Measurements from ENCODE around the gene KNDC1. TPM values are rescaled to one million over a fixed set of nuclear protein-coding genes. Genes with fewer than 3 reads are reported as not detected.

Gene KNDC1
- total RNA-seq, 6 experiments from 2014 or later = 0.54 to 11.6 (median 8.2) TPM

DNA sequence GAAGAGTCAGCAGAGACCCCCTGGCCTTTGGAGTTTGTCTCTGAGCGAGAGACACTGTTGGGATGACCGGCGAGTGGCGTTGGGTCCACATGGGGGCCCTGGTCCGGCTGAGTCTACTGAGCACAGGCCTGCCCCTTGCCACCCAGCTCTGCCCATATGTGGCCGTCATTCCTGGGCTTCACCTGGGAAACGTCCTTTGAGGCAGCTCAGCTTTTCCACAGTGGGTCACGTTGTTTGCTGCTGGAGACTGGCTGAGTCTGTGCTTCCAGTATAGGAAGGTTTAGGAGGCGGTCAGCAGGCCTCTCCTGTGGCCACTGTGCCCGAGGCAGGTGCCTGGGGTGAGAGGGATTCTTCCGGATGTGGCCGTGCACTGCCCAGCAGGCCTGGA lies 99.6 kb downstream of the KNDC1 start:
- no peaks in the 10 kb centered on the region for H3K9me3 ChIP-seq
- WGBS (ENCODE audit: insufficient coverage, low coverage, low lambda C conversion rate, missing lambda C conversion rate) = 47% methylated on average over 3 of the region's 12 CpGs
- DNase-seq = no peak

DNA sequence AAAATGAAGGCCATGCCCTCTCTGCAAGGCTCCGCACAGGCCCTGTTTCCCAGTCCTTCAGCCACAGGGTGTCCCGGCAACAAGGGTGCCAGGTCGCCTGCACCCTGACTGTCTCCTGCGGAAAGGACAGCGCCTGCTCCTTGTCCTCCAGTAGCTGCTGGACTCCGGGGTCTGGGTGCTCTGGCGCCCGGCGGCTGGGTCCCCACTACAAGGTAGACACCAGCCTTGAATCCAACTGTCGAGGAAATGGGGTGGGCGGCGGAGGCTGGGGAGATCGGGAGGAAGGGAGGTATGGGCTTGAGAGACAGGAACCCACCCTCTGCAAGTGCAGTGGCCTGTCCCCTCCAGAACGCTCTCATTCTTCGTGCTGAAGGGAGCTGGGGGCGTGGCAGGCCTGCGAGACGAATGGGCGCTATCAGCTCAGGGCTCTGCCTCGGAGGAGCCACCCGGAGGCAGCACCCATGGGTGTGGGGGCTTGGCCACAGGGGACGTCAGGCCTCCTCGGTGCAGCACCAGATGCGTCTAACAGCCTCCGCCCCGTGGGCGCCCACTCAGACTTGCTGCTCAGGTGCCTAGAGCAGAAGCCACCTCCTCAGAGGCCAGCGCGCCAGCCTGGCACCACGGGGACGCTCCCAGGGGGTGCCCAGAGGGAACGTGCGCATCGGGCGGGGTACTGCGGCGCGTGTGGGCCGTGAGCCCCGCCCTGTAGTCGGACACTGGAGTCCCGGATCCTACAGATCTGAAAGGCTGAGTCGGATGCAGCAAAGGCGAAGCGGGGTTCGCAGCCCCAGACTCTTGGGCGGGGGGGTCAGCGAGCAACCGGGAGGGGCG lies 101.1 kb downstream of the KNDC1 start:
- ATAC-seq (peak; percentile 26 to 48 (median 36)), DNase-seq (peak in 1 of 3 donors; percentile 61)
- Histone ChIP-seq H3K4me3 (peak overlapping the region; percentile 61 to 76 (median 70)), H3K36me3 (no peaks in the 10 kb centered on the region), H3K27me3 (no peaks in the 10 kb centered on the region), H3K27ac (peak overlapping the region; percentile 55 to 87 (median 60)), H3K4me1 (peaks cover 0 to 12% (median 0%) of the 10 kb centered on the region in 4 donors), H3K9me3 (no peaks in the 10 kb centered on the region)
- WGBS (ENCODE audit: insufficient coverage, low coverage, low lambda C conversion rate, missing lambda C conversion rate) = 0% methylated on average over 8 of the region's 50 CpGs
- intact Hi-C loops (cut with DNase I) = no loop called here
- no peak for TF ChIP-seq POLR2A (IDR thresholded peaks at IDR 0.05)
- TF ChIP-seq, protein P1, sequence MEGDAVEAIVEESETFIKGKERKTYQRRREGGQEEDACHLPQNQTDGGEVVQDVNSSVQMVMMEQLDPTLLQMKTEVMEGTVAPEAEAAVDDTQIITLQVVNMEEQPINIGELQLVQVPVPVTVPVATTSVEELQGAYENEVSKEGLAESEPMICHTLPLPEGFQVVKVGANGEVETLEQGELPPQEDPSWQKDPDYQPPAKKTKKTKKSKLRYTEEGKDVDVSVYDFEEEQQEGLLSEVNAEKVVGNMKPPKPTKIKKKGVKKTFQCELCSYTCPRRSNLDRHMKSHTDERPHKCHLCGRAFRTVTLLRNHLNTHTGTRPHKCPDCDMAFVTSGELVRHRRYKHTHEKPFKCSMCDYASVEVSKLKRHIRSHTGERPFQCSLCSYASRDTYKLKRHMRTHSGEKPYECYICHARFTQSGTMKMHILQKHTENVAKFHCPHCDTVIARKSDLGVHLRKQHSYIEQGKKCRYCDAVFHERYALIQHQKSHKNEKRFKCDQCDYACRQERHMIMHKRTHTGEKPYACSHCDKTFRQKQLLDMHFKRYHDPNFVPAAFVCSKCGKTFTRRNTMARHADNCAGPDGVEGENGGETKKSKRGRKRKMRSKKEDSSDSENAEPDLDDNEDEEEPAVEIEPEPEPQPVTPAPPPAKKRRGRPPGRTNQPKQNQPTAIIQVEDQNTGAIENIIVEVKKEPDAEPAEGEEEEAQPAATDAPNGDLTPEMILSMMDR (IDR thresholded peaks at IDR 0.05) = no peak

More for the DNA sequence above, 99.6 kb downstream of the KNDC1 start:
- ATAC-seq = no peak
- H3K36me3 ChIP-seq = no peaks in the 10 kb centered on the region
- TF ChIP-seq, protein P1 (IDR thresholded peaks at IDR 0.05) = no peak
- no peak for TF ChIP-seq POLR2A (IDR thresholded peaks at IDR 0.05)
- H3K4me1 ChIP-seq = peaks cover 0 to 12% (median 0%) of the 10 kb centered on the region in 4 donors
- intact Hi-C loops (cut with DNase I) = no loop called here
- H3K27ac ChIP-seq = no peak overlapping the region
- H3K4me3 ChIP-seq = no peak overlapping the region
- H3K27me3 ChIP-seq = no peaks in the 10 kb centered on the region

DNA sequence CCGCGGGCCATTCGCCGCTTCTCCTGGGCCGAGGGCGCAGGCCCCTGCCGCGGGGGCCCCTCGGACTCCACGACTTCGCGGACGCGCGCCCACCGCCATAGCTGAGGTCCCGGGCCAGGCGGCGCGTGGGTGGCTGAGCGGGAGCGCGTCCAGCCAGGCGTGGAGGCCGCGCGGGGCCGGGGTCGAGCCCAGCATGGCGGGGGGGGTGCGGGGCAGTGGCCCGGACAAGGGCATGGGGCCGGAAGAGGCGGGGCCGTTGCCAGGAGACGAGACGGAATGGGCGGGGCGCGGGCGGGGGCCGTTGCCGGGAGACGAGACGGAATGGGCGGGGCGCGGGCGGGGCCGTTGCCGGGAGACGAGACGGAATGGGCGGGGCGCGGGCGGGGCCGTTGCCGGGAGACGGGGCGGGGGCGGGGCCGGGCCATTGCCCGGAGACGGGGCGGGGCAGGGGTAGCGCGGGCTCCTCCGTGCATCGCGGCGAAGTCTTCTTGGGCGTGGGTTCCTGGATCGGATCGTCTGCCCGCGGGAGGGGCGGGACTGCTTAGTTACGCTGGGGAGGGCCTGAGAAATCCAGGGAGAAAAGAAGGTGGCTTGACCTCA lies 101.8 kb downstream of the KNDC1 start:
- H3K4me1 ChIP-seq = peaks cover 0 to 12% (median 0%) of the 10 kb centered on the region in 4 donors
- H3K36me3 ChIP-seq = no peaks in the 10 kb centered on the region
- intact Hi-C loops (cut with DNase I) = no loop called here
- H3K27me3 ChIP-seq = no peaks in the 10 kb centered on the region
- DNase-seq (peak; percentile 92 to 95 (median 94)), ATAC-seq (peak; percentile 79 to 88 (median 82))
- H3K9me3 ChIP-seq = no peaks in the 10 kb centered on the region
- peak; percentile 46 for TF ChIP-seq POLR2A (IDR thresholded peaks at IDR 0.05)
- TF ChIP-seq, protein P1 (IDR thresholded peaks at IDR 0.05) = no peak
- H3K4me3 ChIP-seq = peak overlapping the region; percentile 61 to 76 (median 70)
- 2% methylated on average over 20 of the region's 79 CpGs for WGBS (ENCODE audit: insufficient coverage, low coverage, low lambda C conversion rate, missing lambda C conversion rate)
- H3K27ac ChIP-seq = peak overlapping the region; percentile 55 to 87 (median 60)

DNA sequence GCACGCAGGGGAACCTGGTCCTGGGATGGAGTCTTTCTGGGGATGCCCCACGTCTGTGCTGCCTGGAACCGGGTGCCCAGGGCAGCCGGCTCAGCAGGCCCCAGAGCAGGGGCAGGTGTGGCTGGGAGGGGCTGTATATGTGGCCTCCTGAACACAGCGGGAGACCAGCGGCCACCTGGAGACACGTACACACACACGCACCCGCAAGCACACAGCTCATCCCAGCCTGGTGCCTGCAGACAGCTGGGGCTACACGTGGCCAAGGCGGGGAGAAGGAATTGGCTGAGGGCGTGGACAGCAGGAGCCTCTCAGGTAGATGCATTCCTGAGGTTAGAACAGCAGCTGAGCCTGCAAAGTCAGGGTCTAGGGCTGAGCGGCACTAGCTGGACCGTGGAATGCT lies 102.7 kb downstream of the KNDC1 start:
- H3K4me3 ChIP-seq = no peak overlapping the region
- no peak for ATAC-seq

More for the DNA sequence above, 102.7 kb downstream of the KNDC1 start:
- Histone ChIP-seq H3K27me3 (no peaks in the 10 kb centered on the region), H3K36me3 (no peaks in the 10 kb centered on the region), H3K27ac (no peak overlapping the region), H3K4me1 (peaks cover 0 to 6% (median 0%) of the 10 kb centered on the region in 4 donors), H3K9me3 (no peaks in the 10 kb centered on the region)
- no peak for DNase-seq
- TF ChIP-seq, protein P1 (IDR thresholded peaks at IDR 0.05) = no peak
- TF ChIP-seq POLR2A (IDR thresholded peaks at IDR 0.05) = no peak
- WGBS (ENCODE audit: insufficient coverage, low coverage, low lambda C conversion rate, missing lambda C conversion rate) = no CpG with 5 or more reads among the region's 14 CpGs
- intact Hi-C loops (cut with DNase I) = no loop called here

Data from right lobe of liver (tissue), 6 donors.